GM10847 (cell line): ENCODE measurements around the gene ESR1.

Experiments
- POLR2A ChIP-seq: IDR thresholded peaks from 2 replicates; pipeline ENCODE4 v1.6.1; 2011; ENCODE audit not compliant: insufficient read length; ENCODE audit errors: extremely low read depth

Gene ESR1

GRCh38 chr6:152148412-152148811 is 340.9 kb downstream of the ESR1 start:
- TF ChIP-seq POLR2A = no peak

- no peak for TF ChIP-seq POLR2A
Observed at GRCh38 chr6:152150196-152150595, 342.7 kb downstream of the ESR1 start.

- TF ChIP-seq POLR2A = no peak
Observed at GRCh38 chr6:152151920-152152319, 344.4 kb downstream of the ESR1 start.

GRCh38 chr6:152154559-152155356 is 347.3 kb downstream of the ESR1 start:
- no peak for TF ChIP-seq POLR2A

- TF ChIP-seq POLR2A = no peak
Observed at GRCh38 chr6:152155792-152156191, 348.3 kb downstream of the ESR1 start.

- no peak for TF ChIP-seq POLR2A
Observed at GRCh38 chr6:152160346-152160745, 352.9 kb downstream of the ESR1 start.

- no peak for TF ChIP-seq POLR2A
Observed at GRCh38 chr6:152161501-152161900, 354.0 kb downstream of the ESR1 start.

- TF ChIP-seq POLR2A = no peak
Observed at GRCh38 chr6:152164957-152165356, 357.5 kb downstream of the ESR1 start.

GRCh38 chr6:152166497-152166896 is 359.0 kb downstream of the ESR1 start:
- no peak for TF ChIP-seq POLR2A

- no peak for TF ChIP-seq POLR2A
Observed at GRCh38 chr6:152166897-152167296, 359.4 kb downstream of the ESR1 start.

- TF ChIP-seq POLR2A = no peak
Observed at GRCh38 chr6:152167641-152168603, 360.4 kb downstream of the ESR1 start.

- no peak for TF ChIP-seq POLR2A
Observed at GRCh38 chr6:152170313-152170701, 362.8 kb downstream of the ESR1 start.

GRCh38 chr6:152170702-152171667 is 363.5 kb downstream of the ESR1 start:
- no peak for TF ChIP-seq POLR2A

GRCh38 chr6:152173321-152173720 is 365.8 kb downstream of the ESR1 start:
- TF ChIP-seq POLR2A = no peak

- TF ChIP-seq POLR2A = no peak
Observed at GRCh38 chr6:152173957-152174356, 366.5 kb downstream of the ESR1 start.
